SK-N-DZ (cell line): ENCODE results near the gene ATP2A1. TPM values are rescaled to one million over a fixed set of nuclear protein-coding genes. Genes with fewer than 3 reads are reported as not detected.

Experiments
- DNase-seq: peaks from one replicate; pipeline ENCODE4 v3.0.0-alpha.2; 2015; ENCODE audit warnings: low spot score
- polyA plus RNA-seq, 2 experiments: library from polyadenylated mRNA; depleted of rRNA; stranded (reverse); fragments of >200 nt; gene quantifications; 2 replicates each; pipeline ENCODE4 v1.2.3, GENCODE V29; 2014

ATP2A1 gene
- polyA plus RNA-seq (2014; cell fraction: cytosol; rRNA removed), result 0.36 and 2.9 TPM in 2 replicates
- 2.8 and 5.4 TPM in 2 replicates for polyA plus RNA-seq (2014; cell fraction: nucleus; rRNA removed)

DNA sequence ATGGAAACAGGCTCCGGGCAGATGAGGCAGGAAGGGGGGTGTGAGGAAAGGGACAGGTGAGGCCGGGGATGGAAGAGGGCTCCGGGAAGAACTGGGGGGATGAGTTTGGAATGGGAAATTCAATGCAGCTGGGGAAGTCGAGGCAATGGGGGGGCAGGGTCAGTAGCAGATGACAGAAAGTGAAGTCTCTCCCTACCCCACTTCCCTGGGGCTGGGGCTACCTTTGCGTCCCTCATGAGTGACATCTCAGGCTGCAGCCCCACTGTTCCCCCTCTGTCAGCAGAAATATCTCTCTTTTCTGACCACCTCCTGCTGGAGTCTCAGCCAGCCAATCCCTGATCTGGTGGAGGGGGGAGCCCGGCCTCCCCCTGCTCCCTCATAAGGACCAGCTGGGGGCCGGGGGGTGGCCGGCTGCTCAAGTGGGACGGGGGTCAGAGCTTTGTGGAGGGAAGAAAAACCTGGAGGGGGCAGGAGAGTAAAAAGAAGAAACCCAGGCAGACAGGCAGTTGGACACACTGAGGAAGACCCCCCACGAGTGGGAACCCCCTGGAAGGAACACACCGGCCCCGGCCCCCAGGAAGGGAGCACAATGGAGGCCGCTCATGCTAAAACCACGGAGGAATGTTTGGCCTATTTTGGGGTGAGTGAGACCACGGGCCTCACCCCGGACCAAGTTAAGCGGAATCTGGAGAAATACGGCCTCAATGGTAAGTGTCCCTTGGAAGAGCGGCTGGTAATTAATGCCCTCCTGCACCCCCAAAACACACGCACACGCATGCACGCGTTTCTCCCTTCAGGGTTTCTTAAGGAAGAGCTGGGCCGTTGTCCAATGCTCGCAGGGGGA, at the start of gene ATP2A1:
TSS of gene ATP2A1 (plus strand) at position 406 of the 844 bp plus-strand sequence. CDS start at position 590, 184 bp downstream.
- no peak for DNase-seq

DNA sequence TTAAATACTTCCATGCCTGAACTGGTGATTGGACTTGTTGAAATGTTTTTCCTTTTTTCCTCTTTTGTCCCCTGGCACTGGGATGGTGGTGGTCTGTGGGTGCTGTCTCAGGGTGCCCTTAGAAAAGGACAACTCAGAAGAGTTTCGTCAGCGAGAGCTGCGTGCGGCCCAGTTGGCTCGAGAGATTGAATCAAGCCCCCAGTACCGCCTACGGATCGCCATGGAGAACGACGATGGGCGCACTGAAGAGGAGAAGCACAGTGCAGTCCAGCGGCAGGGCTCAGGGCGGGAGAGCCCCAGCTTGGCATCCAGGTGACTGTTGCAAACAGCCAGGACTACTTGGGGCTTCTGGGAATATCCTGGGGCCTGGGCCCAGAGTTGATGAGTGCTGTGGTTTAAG, 48.5 kb upstream of the ATP2A1 start:
- no peak for DNase-seq

DNA sequence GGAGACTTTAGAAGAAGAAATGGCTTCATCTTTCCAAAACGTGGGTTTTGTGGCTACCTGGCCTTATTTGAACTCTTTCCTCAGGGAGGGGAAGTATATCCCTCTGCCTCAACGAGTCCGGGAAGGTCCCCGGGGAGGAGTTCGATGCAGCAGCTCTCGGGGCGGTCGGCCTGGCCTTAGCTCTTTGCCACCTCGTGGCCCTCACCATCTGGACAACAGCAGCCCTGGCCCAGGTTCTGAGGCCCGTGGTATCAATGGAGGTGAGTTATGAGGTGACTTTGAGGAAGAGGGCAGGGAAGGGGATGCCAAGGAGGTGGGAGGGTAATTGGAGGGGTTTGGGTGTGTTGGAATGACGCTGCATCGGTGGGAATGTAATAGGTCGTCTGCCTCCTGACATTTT, 47.8 kb upstream of the ATP2A1 start:
- DNase-seq, result no peak

DNA sequence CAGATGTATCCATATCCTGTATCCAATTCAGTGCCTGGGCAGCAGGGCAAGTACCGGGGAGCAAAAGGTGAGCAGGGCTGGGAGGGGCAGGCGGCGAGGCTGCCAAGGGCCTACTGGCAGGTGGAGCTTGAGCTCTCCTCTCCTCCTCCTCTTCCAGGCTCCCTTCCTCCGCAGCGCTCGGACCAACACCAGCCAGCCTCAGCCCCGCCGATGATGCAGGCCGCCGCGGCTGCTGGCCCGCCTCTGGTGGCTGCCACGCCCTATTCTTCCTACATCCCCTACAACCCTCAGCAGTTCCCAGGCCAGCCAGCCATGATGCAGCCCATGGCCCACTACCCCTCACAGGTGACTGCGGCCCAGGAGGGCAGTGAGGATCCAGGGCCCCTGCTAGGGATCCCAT, 43.9 kb upstream of the ATP2A1 start:
- no peak for DNase-seq

DNA sequence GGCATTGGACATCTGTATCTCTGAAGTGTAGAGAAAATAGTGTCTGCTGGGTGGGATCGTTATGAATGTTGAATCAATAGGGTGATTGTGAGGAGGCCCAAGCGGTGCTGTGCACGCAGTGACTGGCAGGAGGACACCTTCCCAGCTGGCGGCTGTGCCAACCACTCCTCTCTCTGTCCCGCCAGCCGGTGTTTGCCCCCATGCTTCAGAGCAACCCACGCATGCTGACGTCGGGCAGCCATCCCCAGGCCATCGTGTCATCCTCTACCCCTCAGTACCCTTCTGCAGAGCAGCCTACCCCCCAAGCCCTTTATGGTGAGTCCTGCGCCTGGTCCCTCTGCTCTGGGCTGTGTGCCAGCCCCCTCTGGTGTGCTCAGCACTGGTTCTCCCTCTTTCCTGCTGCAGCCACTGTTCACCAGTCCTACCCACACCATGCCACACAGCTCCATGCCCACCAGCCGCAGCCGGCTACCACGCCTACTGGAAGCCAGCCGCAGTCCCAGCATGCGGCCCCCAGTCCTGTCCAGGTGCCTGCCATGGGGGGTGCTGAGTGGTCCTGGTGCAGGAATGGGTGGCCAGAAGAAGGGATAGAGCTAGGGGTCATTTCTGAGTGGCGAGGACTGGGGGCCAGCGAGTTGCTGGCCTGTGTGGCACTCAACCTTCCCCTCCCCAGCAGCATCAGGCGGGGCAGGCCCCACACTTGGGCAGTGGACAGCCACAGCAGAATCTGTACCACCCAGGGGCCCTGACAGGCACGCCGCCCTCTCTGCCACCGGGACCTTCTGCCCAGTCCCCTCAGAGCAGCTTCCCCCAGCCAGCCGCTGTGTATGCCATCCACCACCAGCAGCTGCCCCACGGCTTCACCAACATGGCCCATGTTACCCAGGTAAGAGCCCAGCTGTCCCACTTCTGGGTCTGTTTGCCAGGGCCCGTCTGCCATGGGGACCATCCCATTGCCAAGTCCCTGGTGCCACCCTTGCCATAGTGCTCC, 43.1 kb upstream of the ATP2A1 start:
- DNase-seq, result no peak

DNA sequence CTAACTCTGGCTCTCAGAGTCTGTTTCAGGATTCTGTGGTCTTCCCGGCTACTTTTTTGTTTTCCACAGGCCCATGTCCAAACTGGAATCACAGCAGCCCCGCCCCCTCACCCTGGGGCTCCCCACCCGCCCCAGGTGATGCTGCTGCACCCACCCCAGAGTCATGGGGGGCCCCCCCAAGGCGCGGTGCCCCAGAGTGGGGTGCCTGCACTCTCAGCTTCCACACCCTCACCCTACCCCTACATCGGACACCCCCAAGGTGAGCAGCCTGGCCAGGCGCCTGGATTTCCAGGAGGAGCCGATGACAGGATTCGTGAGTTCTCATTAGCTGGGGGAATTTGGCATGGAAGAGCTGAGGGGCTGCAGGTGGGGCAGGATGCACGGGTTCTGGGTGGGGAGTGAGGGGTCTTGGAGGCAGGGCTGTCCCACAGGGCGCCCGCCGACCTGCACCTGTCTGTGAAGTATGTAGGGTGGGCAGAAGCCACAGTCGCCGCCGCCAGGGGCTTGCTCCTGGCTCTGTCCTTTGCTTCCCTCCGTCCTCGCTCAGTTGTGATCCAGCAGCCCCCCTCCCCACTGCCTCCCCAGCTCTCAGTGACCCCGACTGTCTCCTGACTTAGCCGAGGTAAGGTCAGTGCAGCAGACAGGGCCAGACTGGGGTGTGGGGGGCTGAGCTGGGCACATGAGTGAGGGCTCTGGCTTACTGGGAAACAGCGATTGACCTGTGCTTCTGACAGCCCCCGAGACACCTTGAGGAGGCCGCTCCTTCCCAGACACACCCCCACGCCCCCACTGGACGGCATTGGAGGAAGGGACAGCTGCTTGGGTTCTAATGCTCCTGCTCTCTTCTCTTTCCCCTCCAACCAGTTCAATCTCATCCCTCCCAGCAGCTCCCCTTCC, 42.2 kb upstream of the ATP2A1 start:
- no peak for DNase-seq

DNA sequence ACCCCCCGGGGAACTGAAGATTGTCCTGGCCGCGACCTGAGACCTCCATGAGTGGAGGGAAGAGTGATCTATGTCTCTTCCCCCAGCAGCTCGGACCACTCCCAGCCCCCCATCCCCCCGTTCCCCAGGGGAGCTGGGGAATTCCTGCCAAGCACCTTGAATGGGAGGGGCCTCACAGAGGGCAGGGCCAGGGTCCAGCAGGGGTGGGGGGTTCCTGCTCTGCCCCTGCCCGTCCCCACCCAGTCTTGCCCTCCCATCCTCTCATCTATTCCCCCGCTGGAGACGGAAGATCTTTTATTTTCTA, 41.6 kb upstream of the ATP2A1 start:
- no peak for DNase-seq

DNA sequence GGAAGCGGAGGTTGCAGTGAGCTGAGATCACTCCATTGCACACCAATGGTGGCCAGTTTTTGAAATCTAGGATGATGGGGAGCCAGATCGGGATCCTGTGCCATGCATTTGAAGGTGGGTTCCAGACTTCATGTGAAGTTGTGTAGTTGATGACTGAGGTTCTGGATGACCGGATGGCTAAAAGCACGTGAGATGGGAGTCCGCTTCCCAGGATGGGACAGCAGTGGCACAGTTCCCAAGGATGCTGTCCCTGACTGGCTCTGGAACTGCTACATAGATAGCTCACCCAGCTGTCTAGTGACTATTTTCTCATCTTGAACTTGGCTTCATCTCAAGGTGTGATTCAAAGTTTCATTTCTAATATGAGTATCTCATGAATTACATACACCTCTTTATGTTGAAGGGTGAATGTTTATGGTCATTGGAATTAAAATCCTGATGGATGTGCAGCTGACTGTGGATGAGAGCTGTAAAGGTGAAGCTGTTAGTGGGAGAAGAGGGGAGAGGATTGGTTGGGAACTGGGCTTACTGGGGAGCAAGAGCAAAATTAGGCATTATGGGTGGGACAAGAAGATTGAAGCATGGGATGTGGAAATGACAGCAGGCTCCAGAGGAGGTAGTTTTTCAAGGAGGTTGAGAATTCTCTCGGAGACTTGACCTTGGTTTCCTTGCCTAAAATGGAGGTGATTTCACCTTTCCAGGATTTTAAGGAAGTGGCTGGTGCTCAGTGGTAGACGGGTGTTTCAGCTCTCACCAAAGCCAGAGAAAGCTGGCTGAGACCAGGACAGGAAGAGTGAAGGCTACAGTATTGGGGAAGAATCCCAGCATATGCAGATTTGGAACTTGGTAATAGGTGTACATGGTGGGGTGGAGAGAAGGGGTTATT, 40.4 kb upstream of the ATP2A1 start:
- DNase-seq, result no peak

DNA sequence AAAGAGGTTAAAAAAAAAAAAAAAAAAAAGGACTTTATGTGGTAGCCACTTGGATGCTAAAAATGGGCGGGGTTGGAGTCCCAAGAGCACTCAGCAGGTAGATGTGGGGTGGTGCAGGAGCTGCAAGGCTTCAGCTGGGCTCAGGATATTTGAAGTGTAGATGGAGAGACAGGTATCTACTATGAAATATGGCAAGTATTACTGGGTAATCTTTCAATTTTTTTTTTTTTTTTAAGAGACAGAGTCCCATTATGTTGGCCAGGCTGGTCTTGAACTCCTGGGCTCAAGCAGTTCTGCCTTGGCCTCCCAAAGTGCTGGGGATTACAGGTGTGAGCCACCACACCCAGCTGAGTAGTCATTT, 39.8 kb upstream of the ATP2A1 start:
- DNase-seq, result no peak

DNA sequence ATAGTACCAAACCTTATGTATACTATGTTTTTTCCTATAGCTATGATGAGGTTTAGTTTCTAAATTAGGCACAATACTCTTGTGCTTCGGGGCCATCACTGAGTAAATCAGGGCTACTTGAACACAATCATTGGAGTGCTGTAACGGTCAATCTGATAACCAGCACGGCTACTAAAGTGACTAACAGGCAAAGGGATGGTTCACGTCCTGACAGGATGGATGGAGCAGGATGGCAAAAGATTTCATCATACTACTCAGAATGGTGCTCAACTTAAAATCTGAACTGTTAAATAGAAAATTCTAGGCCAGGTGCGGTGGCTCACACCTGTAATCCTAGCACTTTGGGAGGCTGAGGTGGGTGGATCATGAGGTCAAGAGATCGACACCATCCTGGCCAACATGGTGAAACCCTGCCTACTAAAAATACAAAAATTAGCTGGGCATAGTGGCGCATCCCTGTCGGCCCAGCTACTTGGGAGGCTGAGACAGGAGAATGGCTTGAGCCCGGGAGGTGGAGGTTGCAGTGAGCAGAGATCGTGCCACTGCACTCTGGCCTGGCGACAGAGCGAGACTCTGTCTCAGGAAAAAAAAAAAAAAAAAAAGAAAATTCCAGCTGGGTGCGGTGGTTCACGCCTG, 39.2 kb upstream of the ATP2A1 start:
- DNase-seq, result no peak

DNA sequence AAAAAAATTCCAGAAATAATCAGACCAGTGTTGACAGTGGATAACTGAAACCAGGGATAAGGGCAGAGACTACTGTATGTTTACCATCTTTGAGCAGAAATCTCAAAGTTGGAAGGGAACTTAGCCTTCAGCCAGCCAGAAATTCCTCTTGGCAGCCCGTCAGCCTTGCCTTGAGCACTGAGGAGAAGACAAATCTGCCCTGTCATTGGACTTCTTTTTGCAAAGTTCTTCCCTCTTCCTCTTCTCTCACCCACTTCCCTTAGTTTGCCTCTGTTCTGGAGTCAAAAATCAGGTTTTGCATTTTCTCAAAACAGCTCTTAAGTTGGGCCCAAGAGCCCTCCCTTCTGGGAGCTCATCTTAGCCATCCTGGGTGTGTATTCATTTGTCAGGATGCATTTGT, 38.4 kb upstream of the ATP2A1 start:
- DNase-seq, result no peak

DNA sequence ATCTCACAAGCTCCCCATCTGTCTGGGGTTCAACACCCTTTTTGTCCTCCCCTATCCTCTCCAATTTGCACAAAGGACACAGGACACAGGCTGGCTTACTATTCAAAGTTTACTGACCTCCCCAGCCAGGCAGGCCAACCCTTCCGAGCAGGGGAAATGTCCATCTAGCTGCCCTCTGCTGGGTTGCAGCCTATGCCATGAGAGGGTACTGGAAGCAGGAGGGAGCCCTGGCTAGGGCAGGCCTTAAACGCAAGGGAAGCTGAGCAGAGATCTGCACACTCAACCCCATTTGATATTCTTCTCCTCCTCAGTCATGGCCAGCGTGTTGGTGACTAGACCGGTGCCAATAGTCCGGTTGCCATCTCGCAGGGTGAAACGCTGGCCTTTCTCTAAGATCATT, 35.6 kb upstream of the ATP2A1 start:
- no peak for DNase-seq

DNA sequence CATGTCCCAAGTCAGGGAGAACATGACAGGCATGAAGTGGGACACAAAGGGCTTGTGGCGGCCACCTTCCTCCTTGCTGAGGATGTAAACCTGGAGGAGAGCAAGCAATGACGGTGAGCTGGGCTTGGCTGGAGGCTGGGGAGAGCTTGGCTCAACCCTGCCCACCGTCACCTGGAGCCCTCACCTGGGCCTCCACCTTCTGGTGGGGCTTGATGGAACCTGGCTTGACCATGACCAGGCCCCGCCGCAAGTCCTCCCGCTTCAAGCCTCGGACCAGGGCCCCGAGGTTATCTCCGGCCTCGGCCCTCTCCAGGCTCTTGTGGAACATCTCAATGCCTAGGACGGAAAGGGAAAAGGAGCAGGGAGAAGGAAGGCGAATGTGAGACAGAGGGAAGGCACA, 34.5 kb upstream of the ATP2A1 start:
- DNase-seq, result no peak

DNA sequence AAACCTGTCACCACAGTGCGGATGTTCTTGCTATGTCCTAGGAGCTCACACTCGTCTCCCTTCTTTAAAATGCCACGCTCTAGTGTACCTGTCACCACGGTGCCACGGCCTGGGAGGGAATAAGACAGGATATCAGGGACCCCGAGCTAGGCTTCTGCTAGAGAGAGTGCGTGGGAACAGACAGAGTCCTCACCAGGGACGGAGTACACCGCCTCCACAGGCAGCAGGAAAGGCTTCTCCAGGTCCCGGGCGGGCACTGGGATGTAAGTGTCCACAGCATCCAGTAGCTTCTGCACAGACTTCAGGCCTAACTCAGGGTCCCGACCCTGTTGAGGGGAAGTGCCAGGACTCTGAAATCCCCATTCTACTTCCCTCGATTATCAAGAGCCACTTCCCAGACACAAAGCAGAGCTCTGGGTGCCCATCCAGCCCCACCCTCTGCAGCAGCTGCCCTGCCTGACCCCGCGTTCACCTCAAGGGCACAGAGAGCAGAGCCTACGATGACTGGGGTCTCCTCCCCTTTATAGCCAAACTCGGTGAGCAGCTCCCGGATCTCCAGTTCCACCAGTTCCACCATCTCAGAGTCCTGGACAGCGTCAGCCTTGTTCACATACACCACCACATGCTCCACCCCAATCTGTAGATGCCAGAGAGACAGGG, 33.9 kb upstream of the ATP2A1 start:
- DNase-seq, result no peak

DNA sequence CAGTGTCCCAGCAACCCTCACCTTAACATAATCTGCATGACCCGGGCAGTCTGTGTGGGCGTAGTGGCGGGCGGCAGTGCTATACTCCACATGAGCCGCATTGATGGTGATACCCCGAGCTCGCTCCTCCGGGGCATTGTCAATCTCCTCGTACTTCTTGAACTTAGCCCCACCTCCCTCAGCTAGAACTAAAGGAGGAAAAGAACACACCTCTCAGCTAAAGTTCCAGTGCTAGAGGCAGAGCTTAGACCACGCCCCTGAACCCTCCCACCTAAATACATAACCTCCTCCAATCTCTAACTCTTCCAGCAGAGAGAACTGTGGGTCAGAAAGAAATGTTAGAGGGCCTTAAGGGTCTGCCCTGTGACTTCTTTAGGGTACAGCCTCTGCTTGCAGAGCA, 33.0 kb upstream of the ATP2A1 start:
- no peak for DNase-seq

DNA sequence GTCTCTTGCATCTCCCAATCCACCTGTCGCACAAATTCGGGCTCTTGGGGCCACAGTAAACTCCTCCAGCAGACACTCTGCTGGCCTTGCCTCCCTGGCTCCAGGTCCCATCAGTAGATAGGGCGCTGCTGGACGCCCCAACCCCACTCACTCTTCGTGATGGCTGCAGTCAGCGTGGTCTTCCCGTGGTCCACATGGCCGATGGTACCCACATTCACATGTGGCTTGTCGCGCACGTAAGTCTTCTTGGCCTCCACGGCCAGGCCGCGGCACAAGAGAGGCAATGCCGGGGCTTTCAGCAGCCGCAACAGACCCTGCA, 32.6 kb upstream of the ATP2A1 start:
- no peak for DNase-seq

DNA sequence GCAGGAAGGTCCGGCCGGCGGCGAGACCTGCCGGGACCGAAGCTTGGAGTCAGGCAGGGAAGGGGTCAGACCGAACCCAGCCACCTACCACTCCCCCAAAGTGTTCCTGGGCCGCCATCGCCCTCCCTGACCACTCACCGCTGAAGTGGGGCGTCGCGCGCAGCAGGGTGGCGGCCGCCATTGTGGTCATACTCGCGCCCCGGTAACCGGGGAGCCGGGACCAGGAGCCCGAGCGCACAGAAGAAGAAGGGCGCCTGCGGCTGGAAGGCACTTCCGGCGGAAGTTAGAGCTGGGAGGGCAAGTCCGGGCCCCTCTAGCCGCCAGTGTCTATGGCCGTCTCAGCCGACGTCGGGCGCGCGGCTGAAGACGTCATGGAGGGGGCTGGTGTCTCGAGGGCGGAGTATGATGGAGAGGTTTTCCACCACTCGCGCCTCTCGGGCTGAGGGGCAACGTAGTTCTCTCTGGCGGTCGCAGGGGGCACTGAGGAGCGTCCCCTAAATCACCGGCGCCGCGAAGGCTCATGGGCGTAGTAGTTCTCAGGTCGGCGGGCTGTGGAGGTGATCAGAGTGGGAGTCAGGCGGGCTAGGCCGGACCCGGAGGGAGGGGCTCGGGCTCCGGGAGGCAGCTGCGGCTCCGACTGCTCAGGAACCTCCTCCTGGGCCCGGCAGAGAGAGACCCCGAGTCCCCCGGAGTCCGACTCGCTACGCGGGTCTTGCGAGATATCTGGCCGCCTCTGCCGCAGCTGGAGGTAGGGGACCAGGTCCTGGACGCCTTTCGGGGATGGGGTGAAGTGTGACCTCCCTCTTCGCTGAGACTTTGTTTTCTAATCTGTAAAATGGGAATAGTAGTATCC, 32.0 kb upstream of the ATP2A1 start, which contains the start of gene TUFM:
TSS of gene TUFM (minus strand) at position 269 of the 853 bp plus-strand sequence. CDS start at position 190, 79 bp downstream.
- peak; percentile 99 for DNase-seq

DNA sequence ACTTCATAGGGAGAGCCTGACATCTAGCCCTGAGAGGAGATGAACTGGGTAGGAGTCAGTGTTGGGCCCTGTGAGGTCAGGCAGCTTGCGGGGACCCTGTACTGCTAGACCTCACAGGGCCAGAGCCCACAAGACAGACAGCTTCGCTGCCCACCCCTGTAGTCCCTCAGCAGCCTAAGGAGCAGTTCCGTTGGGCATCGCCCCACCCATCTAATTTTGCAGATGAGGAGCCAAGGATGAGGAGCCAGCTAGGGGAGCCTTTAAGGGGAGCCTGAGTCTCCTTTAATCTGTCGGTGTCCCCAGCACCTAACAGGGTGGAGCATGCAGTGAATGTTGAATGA, 31.4 kb upstream of the ATP2A1 start:
- DNase-seq, result peak; percentile 45

DNA sequence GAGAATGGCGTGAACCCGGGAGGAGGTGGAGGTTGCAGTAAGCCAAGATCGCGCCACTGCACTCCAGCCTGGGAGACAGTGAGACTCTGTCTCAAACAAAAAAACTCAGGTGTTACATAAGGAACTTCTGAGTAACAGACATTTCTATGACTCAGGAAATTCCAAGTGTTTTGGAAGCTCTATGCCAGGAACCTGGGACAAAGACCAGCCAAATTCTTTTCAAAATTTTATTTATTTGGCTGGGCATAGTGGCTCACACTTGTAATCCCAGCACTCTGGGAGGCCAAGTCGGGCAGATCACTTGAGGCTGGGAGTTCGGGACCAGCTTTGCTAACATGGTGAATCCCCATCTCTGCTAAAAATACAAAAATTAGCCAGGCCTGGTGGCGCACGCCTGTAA, 19.9 kb upstream of the ATP2A1 start:
- DNase-seq, result no peak
